NCI-H1092 treated with DMSO at 0.1 percent for 48 hours (cell line): ENCODE measurements around the gene SEC14L2.

Source experiments
- DNase-seq: peaks from one replicate; lab custom pipeline; 2025; lab: John Stamatoyannopoulos, UW

Gene SEC14L2

GRCh38 chr22:30396871-30397655, at the start of gene SEC14L2:
Gene SEC14L2 (plus strand): TSS chr22:30397018. CDS start chr22:30397117, 99 bp downstream.
- peak; percentile 19 for DNase-seq

- no peak for DNase-seq
These were observed 49.4 kb upstream of the SEC14L2 start for GRCh38 chr22:30347255-30347892.

- DNase-seq: no peak
These were observed 48.4 kb upstream of the SEC14L2 start for GRCh38 chr22:30348404-30348803.

DNA sequence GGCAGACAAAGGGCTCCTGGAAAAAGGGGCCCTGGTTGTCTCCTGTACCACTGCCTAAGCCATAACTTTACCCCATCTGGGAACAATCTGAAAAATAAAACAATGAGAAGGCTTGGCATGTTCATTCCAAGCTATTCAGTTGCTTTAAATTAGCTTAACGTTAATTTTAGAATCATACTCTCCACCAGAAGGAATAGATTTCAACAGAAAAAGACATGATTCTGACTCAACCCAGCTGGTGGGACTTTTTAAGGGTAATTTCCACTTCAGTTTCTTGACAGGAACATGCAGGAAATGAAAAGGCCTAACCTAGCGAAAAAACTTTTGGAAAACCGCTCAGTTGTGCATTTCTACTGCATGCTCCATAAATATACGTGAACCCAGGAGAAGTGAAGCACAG, 48.0 kb upstream of the SEC14L2 start:
- DNase-seq: no peak

DNA sequence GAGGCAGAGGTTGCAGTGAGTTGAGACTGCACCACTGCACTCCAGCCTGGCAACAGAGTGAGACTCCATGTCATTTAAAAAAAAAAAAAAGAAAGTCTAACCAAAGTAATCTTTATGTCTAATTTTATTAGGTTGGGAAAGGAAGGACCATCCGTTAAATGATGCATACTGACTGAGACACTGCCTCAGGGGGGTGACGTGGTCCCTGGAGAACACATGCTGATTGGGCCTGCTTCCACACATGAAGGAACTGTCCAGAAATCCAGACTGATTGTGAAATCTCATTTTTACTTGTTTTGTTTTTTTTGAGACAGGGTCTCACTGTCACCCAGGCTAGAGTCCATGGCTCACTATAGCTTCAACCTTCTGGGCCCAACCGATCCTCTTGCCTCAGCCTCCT, 45.6 kb upstream of the SEC14L2 start:
- DNase-seq: no peak

DNA sequence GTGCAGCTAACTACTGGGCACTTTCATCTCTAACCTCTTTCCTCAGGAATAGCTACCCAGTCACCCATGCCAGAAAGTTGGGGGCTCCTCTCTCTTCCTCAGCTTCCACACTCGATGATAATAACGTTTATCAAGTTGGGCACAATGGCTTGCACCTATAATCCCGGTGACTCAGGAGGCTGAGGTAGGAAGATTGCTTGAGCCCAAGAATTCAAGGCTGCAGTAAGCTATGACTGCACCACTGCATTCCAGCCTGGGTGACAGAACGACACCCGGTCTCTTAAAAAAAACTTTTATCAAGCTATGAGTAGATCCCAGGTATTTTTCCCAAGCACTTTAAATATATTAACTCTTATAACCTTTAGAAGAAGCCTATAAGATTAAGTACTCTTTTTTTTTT, 42.2 kb upstream of the SEC14L2 start:
- no peak for DNase-seq

- peak; percentile 87 for DNase-seq
These were observed 40.2 kb upstream of the SEC14L2 start, which contains the start of the genes CCDC157 and SF3A1 for GRCh38 chr22:30356449-30357235. Gene CCDC157 (plus strand): TSS chr22:30357007. CDS start chr22:30366001, 8,994 bp downstream. Gene SF3A1 (minus strand): TSS chr22:30356894. CDS start chr22:30356792, 102 bp downstream.

- no peak for DNase-seq
These were observed 39.6 kb upstream of the SEC14L2 start for GRCh38 chr22:30357236-30357570.

DNA sequence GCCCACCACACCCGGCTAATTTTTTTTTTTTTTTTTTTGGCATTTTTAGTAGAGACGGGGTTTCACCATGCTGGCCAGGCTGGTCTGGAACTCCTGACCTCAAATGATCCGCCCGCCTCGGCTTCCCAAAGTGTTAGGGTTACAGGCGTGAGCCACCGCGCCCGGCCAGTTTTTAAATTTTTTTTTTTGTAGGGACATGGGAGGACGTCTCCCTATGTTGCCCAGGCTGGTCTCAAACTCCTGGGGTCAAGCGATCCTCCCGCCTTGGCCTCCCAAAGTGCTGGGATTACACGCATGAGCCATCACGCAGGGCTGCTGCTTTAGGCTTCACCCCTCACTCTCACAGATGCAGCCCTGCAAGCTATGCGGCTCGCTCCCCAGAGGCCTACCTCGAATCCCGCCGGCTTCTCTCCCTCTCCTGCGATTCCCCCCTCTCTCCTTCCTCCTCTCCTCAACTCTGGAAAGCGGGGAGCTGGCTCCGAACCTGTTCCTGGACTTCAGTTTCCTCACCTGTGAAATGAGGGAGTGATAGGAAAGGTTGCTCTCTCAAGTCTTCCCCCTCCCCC, 39.1 kb upstream of the SEC14L2 start:
- no peak for DNase-seq

GRCh38 chr22:30358541-30358940, 38.3 kb upstream of the SEC14L2 start:
- DNase-seq: no peak

DNA sequence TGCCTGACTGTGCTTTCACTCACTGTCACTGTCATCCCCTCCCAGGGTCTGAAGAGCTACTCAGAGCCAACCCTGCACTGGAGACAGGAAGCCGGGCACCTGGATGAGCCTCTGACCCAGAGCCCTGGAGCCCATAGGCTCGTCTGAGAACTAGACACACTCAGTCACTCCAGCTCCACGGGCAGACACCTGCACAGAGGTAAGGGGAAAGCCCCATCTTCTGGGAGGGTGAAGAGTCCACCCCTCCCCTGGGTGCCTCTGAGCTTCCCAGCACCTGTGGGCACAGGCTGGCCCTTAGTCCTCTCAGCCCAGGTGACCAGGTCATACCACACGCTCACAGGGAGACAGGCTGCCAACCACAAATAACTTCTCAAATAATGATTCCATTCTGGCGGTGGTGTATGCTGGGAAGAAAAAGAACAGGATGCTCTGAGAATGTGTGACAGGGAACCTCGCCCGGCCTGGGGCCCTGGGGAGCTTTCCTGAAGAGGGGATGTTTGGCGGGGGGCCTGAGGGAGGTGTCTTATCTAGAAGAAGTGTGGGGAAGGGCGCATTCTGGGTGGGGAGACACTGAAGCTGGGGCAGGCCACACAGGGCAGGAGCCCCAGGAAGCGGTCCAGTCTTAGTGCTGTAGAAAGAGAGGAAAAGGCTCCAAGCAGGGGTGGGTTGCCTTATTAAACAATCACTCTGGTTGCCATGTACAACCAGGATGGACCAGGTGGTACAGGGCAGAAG, 34.7 kb upstream of the SEC14L2 start:
- no peak for DNase-seq

DNA sequence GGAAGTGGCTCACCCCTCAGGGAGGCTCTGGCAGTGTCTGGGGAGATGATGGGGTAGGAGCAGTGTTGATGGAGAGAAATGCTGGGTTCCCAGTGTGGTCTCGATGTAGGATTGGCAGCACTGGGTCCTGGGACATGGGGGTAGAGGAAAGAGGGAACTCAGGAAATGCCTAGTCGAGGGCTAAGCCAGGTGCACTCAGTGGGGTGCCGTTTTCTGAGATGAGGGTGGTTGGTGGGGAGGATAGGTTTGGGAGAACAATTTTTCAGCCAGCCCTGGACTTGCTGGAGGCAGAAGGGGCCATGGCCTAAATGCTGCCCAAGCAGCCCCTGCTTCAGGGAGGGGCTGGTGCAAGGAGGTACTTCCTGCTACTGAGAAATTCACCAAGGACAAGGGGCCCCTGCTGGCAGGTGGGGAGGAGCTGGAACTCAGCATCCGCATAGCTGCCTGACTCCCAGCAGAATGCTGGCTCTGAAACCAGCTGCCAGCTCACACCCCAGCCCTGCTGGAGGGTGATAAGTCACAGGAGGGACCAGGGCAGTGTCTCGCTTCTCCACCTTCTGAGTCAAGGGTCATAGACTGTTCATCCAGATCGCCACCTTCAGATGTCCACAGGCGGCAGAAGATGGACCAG, 34.1 kb upstream of the SEC14L2 start:
- no peak for DNase-seq

DNA sequence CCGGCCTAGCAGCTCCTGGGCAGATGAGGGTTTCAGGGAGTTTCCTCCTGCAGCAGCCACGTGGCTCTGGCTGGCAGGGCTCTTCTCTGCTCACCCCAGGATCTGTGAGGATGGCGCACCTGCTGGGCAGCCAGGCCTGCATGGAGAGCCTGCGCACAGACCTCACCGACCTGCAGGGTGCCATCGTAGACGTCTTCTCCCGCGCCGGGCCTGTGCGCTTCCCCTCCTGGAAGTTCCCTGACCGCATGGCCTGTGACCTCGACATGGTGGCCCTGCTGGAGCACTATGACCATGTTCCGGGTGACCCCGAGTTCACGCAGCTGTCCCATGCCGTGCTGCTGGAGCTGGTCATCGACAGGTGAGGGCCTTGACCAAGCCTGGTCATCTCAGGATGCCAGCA, 30.9 kb upstream of the SEC14L2 start:
- no peak for DNase-seq

DNA sequence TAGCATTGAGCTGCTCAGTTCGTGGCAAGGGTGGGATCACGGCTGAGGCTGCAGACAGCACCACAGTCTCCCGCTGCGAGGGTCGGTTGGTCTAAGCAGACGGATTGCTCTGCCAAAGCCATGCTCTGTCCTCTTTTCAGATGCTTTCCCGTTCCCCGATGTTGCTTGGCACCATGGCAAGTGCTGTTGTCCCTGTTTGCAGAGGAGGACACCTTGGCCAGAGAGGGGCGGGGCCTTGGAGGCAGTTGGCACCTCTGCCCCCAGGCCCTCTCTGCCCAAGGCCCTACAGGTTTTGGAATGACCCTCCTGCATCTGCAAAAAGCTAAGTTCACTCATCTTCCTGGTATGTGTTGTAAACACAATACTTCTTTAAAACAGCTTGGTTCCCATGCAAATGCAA, 28.4 kb upstream of the SEC14L2 start:
- DNase-seq: no peak

DNA sequence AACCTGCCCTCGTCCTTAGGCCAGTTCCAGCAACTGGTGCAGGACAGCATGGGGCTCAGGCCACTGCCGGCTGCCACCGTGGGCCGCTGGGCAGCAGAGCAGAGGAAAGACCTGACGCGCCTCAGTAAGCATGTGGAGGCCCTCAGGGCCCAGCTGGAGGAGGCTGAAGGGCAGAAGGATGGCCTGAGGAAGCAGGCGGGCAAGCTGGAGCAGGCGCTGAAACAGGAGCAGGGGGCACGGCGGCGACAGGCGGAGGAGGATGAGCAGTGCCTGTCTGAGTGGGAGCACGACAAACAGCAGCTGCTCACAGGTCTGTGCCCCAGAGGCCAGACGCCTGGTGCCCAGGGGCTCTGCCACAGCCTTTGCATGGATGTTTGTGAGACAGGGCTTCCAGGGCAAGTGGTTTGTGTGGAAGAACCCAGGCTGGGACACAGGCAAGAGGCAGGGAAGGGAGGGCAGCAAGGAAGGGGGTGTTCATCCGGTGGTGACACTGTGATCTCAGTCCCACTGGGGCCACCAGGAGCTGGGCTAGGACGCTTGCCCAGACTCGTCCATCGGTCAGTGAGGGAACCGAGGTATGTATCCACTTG, 26.1 kb upstream of the SEC14L2 start:
- DNase-seq: no peak

DNA sequence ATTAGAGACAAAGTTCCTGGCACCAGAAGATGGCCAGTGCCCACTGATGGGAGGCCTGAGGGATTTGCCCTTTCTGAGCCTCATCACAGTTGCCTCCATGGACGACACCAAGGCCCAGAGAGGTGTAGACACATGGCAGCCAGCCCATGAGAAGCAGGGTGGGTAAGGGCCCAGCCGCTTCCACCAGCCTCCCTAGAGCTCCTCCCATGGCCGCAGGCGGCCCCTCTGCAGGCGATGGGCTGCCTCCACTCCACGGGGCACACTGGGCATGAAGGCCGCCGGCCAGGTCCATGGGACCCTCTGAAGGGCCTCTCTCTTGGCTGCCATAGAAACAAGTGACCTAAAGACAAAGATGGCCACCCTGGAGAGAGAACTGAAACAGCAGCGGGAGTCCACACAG, 25.5 kb upstream of the SEC14L2 start:
- no peak for DNase-seq

DNA sequence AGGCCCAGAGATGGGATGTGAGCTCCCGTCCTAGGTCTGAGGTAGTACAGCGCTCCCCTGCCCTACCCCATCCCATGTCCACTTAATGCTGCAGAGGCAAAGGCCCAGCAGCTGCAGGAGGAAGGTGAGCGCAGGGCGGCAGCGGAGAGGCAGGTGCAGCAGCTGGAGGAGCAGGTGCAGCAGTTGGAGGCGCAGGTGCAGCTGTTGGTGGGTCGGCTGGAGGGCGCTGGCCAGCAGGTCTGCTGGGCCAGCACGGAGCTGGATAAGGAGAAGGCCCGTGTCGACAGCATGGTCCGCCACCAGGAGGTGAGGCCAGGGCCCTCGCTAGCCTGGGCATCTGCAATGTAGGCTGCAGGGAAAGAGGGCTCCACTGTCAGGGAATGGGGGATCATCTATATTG, 24.8 kb upstream of the SEC14L2 start:
- no peak for DNase-seq

- no peak for DNase-seq
These were observed 23.9 kb upstream of the SEC14L2 start for GRCh38 chr22:30372915-30373314.

GRCh38 chr22:30373331-30374325, 23.2 kb upstream of the SEC14L2 start:
- no peak for DNase-seq
